Activated gamma-delta T cell (primary cell): ENCODE measurements around the gene ATP1B3.
"Not testable (repeated sequence)": the region's sequence is repeated elsewhere in the genome, so short reads cannot be mapped to it uniquely, and the experiment has no call there.

Experiments
- DNase-seq: peaks from one replicate; lab custom pipeline; 2025; lab: John Stamatoyannopoulos, UW

Gene ATP1B3

DNA sequence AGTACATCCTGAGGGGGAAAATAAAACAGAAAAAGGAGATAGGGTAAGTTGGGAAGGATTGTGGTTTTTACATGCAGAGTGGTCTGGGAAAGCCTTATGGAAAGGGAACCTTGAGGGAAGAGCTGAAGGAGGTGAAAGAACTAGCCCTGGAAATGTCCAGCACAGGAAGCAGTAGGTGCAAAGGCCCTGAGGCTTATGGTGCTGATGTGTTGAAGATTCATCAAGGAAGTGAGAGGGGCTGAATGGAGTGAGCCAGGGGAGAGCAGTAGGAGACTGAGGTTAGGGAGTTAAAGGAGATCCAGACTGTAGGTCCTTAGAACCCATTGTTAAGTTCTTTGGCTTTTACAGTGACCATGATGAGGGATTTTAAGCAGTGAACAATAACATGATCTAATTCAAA lies 33.0 kb downstream of the ATP1B3 start:
- DNase-seq = no peak

GRCh38 chr3:141909986-141910385 lies 33.5 kb downstream of the ATP1B3 start:
- not testable (repeated sequence) for DNase-seq

GRCh38 chr3:141913150-141913811 lies 36.8 kb downstream of the ATP1B3 start:
- DNase-seq = no peak

GRCh38 chr3:141914311-141914710 lies 37.9 kb downstream of the ATP1B3 start:
- no peak for DNase-seq

GRCh38 chr3:141915016-141915415 lies 38.6 kb downstream of the ATP1B3 start:
- DNase-seq = no peak

DNA sequence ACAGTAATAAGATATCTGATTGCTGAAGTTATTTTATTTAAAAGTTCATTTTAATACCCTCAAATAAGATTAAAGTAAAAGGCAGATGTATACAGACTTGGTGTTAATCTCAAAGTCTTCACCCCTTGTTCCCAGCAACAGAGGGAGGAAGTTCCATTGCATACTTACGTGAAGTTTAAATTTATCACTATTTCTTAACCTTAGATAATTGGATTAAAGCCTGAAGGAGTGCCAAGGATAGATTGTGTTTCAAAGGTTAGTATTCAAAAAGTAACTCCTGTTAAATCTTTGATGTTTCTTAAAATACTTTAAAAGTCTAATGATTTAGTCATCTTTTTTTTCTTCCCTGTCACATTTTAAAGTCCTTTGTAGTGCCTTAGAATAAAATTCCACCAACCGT lies 39.3 kb downstream of the ATP1B3 start:
- DNase-seq = no peak

- no peak for DNase-seq
These were observed 44.3 kb downstream of the ATP1B3 start for GRCh38 chr3:141920701-141921100.

- no peak for DNase-seq
These were observed 44.9 kb downstream of the ATP1B3 start for GRCh38 chr3:141921316-141921715.

DNA sequence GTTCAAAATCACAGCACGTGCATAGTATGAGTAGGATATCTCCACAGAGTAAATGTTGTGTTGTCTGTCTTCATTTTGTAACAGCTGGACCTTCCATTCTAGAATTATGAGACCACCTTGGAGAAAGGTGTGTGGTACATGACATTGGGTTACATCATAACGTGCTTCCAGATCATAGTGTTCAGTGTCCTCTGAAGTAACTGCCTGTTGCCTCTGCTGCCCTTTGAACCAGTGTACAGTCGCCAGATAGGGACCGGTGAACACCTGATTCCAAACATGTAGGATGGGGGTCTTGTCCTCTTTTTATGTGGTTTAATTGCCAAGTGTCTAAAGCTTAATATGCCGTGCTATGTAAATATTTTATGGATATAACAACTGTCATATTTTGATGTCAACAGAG lies 49.2 kb downstream of the ATP1B3 start:
- not testable (repeated sequence) for DNase-seq

DNA sequence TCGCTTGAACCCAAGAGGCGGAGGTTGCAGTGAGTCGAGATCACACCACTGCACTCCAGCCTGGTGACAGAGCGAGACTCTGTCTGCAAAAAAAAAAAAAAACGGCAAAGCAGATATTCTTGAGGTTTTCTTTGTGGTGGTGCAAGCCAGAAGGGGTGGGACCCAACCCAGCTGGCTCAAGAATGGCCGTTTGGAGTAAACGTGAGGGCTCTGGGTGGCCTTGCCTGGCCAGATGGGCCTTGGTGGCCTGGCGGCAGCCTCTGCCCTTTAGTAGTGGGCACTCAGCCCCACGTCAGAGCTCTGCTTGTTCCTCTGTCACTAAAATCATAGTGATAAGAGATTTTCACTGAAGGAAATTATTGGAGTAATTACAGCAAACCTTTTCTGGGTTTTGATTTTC lies 50.5 kb downstream of the ATP1B3 start:
- DNase-seq = no peak

- no peak for DNase-seq
These were observed 52.3 kb downstream of the ATP1B3 start for GRCh38 chr3:141928631-141929270.

- no peak for DNase-seq
These were observed 53.0 kb downstream of the ATP1B3 start for GRCh38 chr3:141929341-141929995.

- DNase-seq = no peak
These were observed 54.4 kb downstream of the ATP1B3 start for GRCh38 chr3:141930801-141931200.

DNA sequence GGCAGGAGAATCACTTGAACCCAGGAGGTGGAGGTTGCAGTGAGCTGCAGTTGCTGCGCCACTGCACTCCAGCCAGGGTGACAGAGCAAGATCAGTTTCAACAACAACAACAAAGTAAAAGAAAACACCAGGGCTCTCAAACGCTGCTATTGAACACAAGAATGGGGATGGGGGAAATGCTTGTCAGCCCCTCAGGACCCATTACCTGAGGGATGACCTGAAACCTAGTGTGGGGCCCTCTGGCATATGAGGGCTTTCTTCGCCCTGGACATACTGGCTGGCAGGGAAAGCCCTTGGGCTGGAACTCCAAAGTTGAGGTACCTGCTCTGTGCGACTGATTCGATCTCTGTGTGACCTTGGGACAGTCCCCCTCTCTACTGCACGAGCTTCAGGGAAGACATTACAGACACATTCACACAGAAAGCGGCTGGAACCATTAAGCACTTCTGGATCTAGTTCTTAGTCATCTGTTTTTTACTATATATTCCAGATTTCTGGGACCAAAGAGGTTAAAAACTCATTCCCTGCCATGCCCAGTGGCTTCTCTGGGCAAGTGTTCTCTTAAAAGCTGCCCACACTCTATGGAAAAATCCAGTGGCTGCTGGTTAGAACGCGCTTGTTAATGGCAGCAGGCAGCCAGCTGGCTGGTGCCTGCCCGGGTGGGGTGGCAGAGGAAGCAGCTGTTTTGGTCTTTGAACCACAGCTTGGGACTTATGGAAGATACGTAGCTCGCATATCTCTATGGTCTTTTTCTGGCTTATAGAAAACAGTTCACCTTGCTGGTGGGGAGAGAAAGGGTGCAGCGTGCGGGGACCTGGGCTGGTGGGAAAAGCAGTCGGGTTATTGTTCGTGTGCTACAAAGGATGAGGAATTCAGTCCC lies 57.2 kb downstream of the ATP1B3 start:
- DNase-seq = no peak

DNA sequence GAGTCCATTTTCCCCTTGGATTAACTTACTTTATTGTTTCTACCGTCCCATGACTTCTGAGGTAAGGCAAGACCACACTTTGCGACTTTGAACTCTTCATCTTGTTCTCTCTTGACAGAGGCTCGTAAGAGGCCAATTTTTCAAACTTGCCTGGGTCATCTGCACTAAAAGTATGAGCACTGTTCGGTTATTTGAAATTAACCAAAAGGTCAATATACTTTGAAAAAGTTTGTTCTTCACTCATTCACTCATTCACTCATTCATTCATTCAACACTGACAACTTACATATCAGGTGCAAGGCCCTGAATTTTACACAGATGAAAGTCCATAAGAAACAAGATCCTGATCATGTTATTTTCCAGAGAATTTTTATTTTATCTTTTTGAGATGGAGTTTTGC lies 57.9 kb downstream of the ATP1B3 start:
- DNase-seq = no peak

GRCh38 chr3:141938011-141938500 lies 61.6 kb downstream of the ATP1B3 start:
- DNase-seq = no peak

GRCh38 chr3:141939759-141940158 lies 63.3 kb downstream of the ATP1B3 start:
- no peak for DNase-seq

DNA sequence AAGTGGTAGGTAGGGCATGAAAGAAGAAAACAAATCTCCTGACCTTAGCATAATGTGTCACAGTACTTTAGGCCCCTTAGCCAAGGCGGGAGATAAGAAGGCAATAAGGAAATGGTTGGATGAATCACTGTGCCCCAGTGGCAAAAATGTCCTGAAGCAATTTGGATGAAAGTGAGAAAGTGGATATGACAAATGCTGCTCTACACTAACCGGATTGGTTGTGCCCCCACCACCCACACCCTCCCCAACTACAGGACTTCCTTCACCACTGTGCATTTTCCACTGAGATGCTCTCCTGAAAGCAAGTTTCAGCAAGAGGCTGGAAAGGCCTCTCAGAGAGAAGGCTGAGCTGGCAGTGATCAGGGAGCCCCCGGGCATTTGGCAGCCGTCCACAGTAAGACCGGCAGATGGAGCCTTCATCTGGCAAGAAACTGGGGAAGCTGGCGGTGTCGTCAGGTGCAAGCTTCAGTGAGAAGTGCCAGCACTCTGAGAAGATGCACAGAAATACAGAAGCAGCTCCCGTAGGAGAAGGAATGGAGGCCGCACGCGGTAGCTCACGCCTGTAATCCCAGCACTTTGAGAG lies 63.8 kb downstream of the ATP1B3 start:
- DNase-seq = no peak

- DNase-seq = no peak
These were observed 64.7 kb downstream of the ATP1B3 start for GRCh38 chr3:141941093-141941492.

- no peak for DNase-seq
These were observed 65.6 kb downstream of the ATP1B3 start for GRCh38 chr3:141942006-141942405.

- DNase-seq = no peak
These were observed 69.5 kb downstream of the ATP1B3 start for GRCh38 chr3:141945726-141946485.
